Measurements from ENCODE around the gene TRPM5.

The TRPM5 gene

GRCh38 chr11:2453436-2453835 lies 9.1 kb upstream of the TRPM5 start:
- in situ Hi-C loops (cut with MboI; ENCODE audit: low sequenced_read_pairs): no loop called here

- in situ Hi-C loops (cut with MboI; ENCODE audit: low sequenced_read_pairs): no loop called here
Observed at GRCh38 chr11:2452321-2453012, 8.2 kb upstream of the TRPM5 start.

- in situ Hi-C loops (cut with MboI; ENCODE audit: low sequenced_read_pairs): no loop called here
Observed at GRCh38 chr11:2451916-2452315, 7.6 kb upstream of the TRPM5 start.

- in situ Hi-C loops (cut with MboI; ENCODE audit: low sequenced_read_pairs): no loop called here
Observed at GRCh38 chr11:2451336-2451735, 7.0 kb upstream of the TRPM5 start.

GRCh38 chr11:2450321-2451041 lies 6.2 kb upstream of the TRPM5 start:
- in situ Hi-C loops (cut with MboI; ENCODE audit: low sequenced_read_pairs): no loop called here

- in situ Hi-C loops (cut with MboI; ENCODE audit: low sequenced_read_pairs): no loop called here
Observed at GRCh38 chr11:2449548-2450320, 5.4 kb upstream of the TRPM5 start.

- in situ Hi-C loops (cut with MboI; ENCODE audit: low sequenced_read_pairs): no loop called here
Observed at GRCh38 chr11:2448661-2449547, 4.6 kb upstream of the TRPM5 start.

GRCh38 chr11:2447951-2448650 lies 3.8 kb upstream of the TRPM5 start:
- in situ Hi-C loops (cut with MboI; ENCODE audit: low sequenced_read_pairs): no loop called here

- in situ Hi-C loops (cut with MboI; ENCODE audit: low sequenced_read_pairs): no loop called here
Observed at GRCh38 chr11:2447253-2447950, 3.1 kb upstream of the TRPM5 start.

GRCh38 chr11:2446590-2447252 lies 2.4 kb upstream of the TRPM5 start:
- in situ Hi-C loops (cut with MboI; ENCODE audit: low sequenced_read_pairs): no loop called here

- in situ Hi-C loops (cut with MboI; ENCODE audit: low sequenced_read_pairs): no loop called here
Observed at GRCh38 chr11:2445746-2446551, 1.6 kb upstream of the TRPM5 start.

GRCh38 chr11:2444821-2445745 lies 769 bp upstream of the TRPM5 start, which contains the start of gene KCNQ1:
Gene KCNQ1 (plus strand): TSS chr11:2445008. CDS start chr11:2445099, 91 bp downstream.
- in situ Hi-C loops (cut with MboI; ENCODE audit: low sequenced_read_pairs): no loop called here

GRCh38 chr11:2443406-2443805 lies 908 bp downstream of the TRPM5 start:
- in situ Hi-C loops (cut with MboI; ENCODE audit: low sequenced_read_pairs): no loop called here

GRCh38 chr11:2442589-2442988 lies 1.7 kb downstream of the TRPM5 start:
- in situ Hi-C loops (cut with MboI; ENCODE audit: low sequenced_read_pairs): no loop called here

- in situ Hi-C loops (cut with MboI; ENCODE audit: low sequenced_read_pairs): no loop called here
Observed at GRCh38 chr11:2441171-2441570, 3.1 kb downstream of the TRPM5 start.

GRCh38 chr11:2440646-2441045 lies 3.7 kb downstream of the TRPM5 start:
- in situ Hi-C loops (cut with MboI; ENCODE audit: low sequenced_read_pairs): no loop called here

GRCh38 chr11:2439820-2440219 lies 4.5 kb downstream of the TRPM5 start:
- in situ Hi-C loops (cut with MboI; ENCODE audit: low sequenced_read_pairs): loop anchor here (10.0 kb wide), 1 partner anchor 75 kb away; no protein-coding TSS in a partner anchor

Data from HL-60/S4 (cell line).